Neural progenitor cell (in vitro differentiated cells): ENCODE measurements around the gene NEDD1.

Experiments
- EZH2 ChIP-seq: fragments of 200-600 bp; sonication (generic); IDR thresholded peaks from 2 replicates; pipeline ENCODE4 v1.6.1; 2017; ENCODE audit warnings: antibody characterized with exemption, mild to moderate bottlenecking, moderate library complexity
- TF ChIP-seq, protein P1 (sequence below): fragments of 200-600 bp; sonication (generic); IDR thresholded peaks from 2 replicates; pipeline ENCODE4 v1.5.1; 2017; ENCODE audit warnings: antibody characterized with exemption, mild to moderate bottlenecking

DNA sequence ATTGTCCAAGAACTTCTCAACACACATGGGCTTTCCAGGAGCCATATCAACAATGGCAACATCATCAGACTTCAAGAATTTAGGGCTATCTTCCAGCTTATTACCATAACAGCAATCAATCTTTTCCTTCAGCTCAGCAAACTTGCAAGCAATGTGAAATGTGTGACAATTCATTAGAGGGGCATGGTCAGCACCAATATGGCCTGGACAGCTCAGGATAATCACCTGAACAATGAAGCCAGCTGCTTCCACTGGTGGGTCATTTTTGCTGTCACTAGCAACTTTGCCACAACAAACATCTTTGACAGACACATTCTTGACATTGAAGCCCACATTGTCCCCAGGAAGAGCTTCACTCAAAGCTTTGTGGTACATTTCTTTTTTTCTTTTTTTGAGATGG, 5.9 kb upstream of the NEDD1 start:
- no peak for TF ChIP-seq EZH2
- TF ChIP-seq, protein P1, sequence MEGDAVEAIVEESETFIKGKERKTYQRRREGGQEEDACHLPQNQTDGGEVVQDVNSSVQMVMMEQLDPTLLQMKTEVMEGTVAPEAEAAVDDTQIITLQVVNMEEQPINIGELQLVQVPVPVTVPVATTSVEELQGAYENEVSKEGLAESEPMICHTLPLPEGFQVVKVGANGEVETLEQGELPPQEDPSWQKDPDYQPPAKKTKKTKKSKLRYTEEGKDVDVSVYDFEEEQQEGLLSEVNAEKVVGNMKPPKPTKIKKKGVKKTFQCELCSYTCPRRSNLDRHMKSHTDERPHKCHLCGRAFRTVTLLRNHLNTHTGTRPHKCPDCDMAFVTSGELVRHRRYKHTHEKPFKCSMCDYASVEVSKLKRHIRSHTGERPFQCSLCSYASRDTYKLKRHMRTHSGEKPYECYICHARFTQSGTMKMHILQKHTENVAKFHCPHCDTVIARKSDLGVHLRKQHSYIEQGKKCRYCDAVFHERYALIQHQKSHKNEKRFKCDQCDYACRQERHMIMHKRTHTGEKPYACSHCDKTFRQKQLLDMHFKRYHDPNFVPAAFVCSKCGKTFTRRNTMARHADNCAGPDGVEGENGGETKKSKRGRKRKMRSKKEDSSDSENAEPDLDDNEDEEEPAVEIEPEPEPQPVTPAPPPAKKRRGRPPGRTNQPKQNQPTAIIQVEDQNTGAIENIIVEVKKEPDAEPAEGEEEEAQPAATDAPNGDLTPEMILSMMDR = no peak
